Activated naive CD4-positive, alpha-beta T cell treated with anti-CD3 and anti-CD28 coated beads, Interleukin-2, amount 10 ng/mL, durations not matched to agents 7 days and 5 days (primary cell): Measurements from ENCODE around the gene KRTDAP.

Source experiments
- CTCF ChIA-PET: fragments of 350-600 bp; sonication (Branson Sonifier 250); formaldehyde crosslinking; loops from one replicate; lab custom pipeline; 2021; ENCODE audit warnings: antibody characterized with exemption; lab: Charles Lee
- DNase-seq: peaks from one replicate; pipeline ENCODE4 v3.0.0-alpha.2; 2020
- H3K27ac Mint-ChIP-seq: one replicate; pipeline ENCODE4 v1.8.0; 2021; ENCODE audit warnings: mild to moderate bottlenecking, moderate library complexity, mixed read lengths
- H3K27me3 Mint-ChIP-seq: one replicate; pipeline ENCODE4 v1.8.0; 2021; ENCODE audit warnings: mild to moderate bottlenecking, mixed read lengths
- H3K36me3 Mint-ChIP-seq: one replicate; pipeline ENCODE4 v1.8.0; 2021; ENCODE audit warnings: mixed read lengths
- H3K4me1 Mint-ChIP-seq: one replicate; pipeline ENCODE4 v1.8.0; 2021; ENCODE audit warnings: mixed read lengths
- H3K4me3 Mint-ChIP-seq: one replicate; pipeline ENCODE4 v1.8.0; 2021; ENCODE audit warnings: mild to moderate bottlenecking, moderate library complexity, mixed read lengths
- H3K9me3 Mint-ChIP-seq: one replicate; pipeline ENCODE4 v1.8.0; 2021; ENCODE audit warnings: mixed read lengths

KRTDAP gene

GRCh38 chr19:35490364-35490763 is at the start of gene KRTDAP:
KRTDAP (minus strand) TSS chr19:35490464; CDS start chr19:35490442, 22 bp downstream.
- peaks cover 73% of the 10 kb centered on the region for H3K27me3 Mint-ChIP-seq
- CTCF ChIA-PET: interaction anchor here (1.1 kb wide), 1 partner anchor 137 kb away, joined by 4 read pairs; no protein-coding TSS in a partner anchor
- H3K27ac Mint-ChIP-seq: no peak within 1 kb of the TSS

GRCh38 chr19:35539850-35540249 is 49.6 kb upstream of the KRTDAP start:
- H3K9me3 Mint-ChIP-seq: no peaks in the 10 kb centered on the region
- no peak overlapping the region for H3K4me3 Mint-ChIP-seq

More at GRCh38 chr19:35490364-35490763, at the start of gene KRTDAP:
- no peaks in the 10 kb centered on the region for H3K36me3 Mint-ChIP-seq
- DNase-seq: no peak
- H3K4me3 Mint-ChIP-seq: no peak within 1 kb of the TSS
- peaks cover 5% of the 10 kb centered on the region for H3K4me1 Mint-ChIP-seq
- H3K9me3 Mint-ChIP-seq: no peaks in the 10 kb centered on the region

GRCh38 chr19:35539314-35539713 is 49.0 kb upstream of the KRTDAP start:
- Mint-ChIP-seq H3K36me3 (no peaks in the 10 kb centered on the region), H3K27me3 (peaks cover 19% of the 10 kb centered on the region), H3K27ac (no peak overlapping the region), H3K9me3 (no peaks in the 10 kb centered on the region), H3K4me1 (peaks cover 9% of the 10 kb centered on the region), H3K4me3 (no peak overlapping the region)
- DNase-seq: no peak
- CTCF ChIA-PET: interaction anchor here (0.8 kb wide), 1 partner anchor 9 kb away, joined by 3 read pairs; no protein-coding TSS in a partner anchor

More at GRCh38 chr19:35539850-35540249, 49.6 kb upstream of the KRTDAP start:
- peaks cover 13% of the 10 kb centered on the region for H3K4me1 Mint-ChIP-seq
- H3K27me3 Mint-ChIP-seq: peaks cover 14% of the 10 kb centered on the region
- CTCF ChIA-PET: interaction anchor here (0.8 kb wide), 1 partner anchor 9 kb away, joined by 3 read pairs; no protein-coding TSS in a partner anchor
- no peak overlapping the region for H3K27ac Mint-ChIP-seq
- no peaks in the 10 kb centered on the region for H3K36me3 Mint-ChIP-seq
- DNase-seq: no peak

GRCh38 chr19:35534803-35535480 is 44.7 kb upstream of the KRTDAP start:
- Mint-ChIP-seq H3K4me1 (peaks cover 17% of the 10 kb centered on the region), H3K9me3 (no peaks in the 10 kb centered on the region), H3K27me3 (peaks cover 57% of the 10 kb centered on the region), H3K27ac (no peak overlapping the region), H3K4me3 (no peak overlapping the region), H3K36me3 (no peaks in the 10 kb centered on the region)
- CTCF ChIA-PET: interaction anchor here (0.8 to 0.9 kb wide), 2 partner anchors 9 to 14 kb away, joined by 4 read pairs; no protein-coding TSS in a partner anchor
- DNase-seq: no peak

- H3K27ac Mint-ChIP-seq: no peak overlapping the region
- H3K36me3 Mint-ChIP-seq: no peaks in the 10 kb centered on the region
- H3K27me3 Mint-ChIP-seq: peaks cover 67% of the 10 kb centered on the region
- no peaks in the 10 kb centered on the region for H3K9me3 Mint-ChIP-seq
- H3K4me3 Mint-ChIP-seq: peak overlapping the region; percentile 57
- peaks cover 17% of the 10 kb centered on the region for H3K4me1 Mint-ChIP-seq
- peak; percentile 73 for DNase-seq
- CTCF ChIA-PET: no interaction called here
Measured at GRCh38 chr19:35533822-35534392, 43.6 kb upstream of the KRTDAP start.

- H3K9me3 Mint-ChIP-seq: no peaks in the 10 kb centered on the region
- peaks cover 73% of the 10 kb centered on the region for H3K27me3 Mint-ChIP-seq
- CTCF ChIA-PET: no interaction called here
- no peak for DNase-seq
- peaks cover 17% of the 10 kb centered on the region for H3K4me1 Mint-ChIP-seq
- no peaks in the 10 kb centered on the region for H3K36me3 Mint-ChIP-seq
- peak within 1 kb of the TSS; percentile 57 for H3K4me3 Mint-ChIP-seq
- peak within 1 kb of the TSS; percentile 17 for H3K27ac Mint-ChIP-seq
Measured at GRCh38 chr19:35533201-35533821, 43.0 kb upstream of the KRTDAP start, which contains the start of gene GAPDHS. GAPDHS (plus strand) TSS chr19:35533456; CDS start chr19:35533528, 72 bp downstream.

- peaks cover 81% of the 10 kb centered on the region for H3K27me3 Mint-ChIP-seq
- no peaks in the 10 kb centered on the region for H3K36me3 Mint-ChIP-seq
- H3K4me1 Mint-ChIP-seq: peaks cover 17% of the 10 kb centered on the region
- DNase-seq: no peak
- H3K4me3 Mint-ChIP-seq: no peak overlapping the region
- H3K9me3 Mint-ChIP-seq: no peaks in the 10 kb centered on the region
- CTCF ChIA-PET: interaction anchor here (1.5 to 2.0 kb wide), 2 partner anchors 18 to 21 kb away, joined by 4 to 8 read pairs; no protein-coding TSS in a partner anchor
- no peak overlapping the region for H3K27ac Mint-ChIP-seq
Measured at GRCh38 chr19:35531291-35531690, 41.0 kb upstream of the KRTDAP start.

GRCh38 chr19:35529241-35530218 is 39.3 kb upstream of the KRTDAP start:
- peaks cover 13% of the 10 kb centered on the region for H3K4me1 Mint-ChIP-seq
- H3K9me3 Mint-ChIP-seq: no peaks in the 10 kb centered on the region
- CTCF ChIA-PET: no interaction called here
- H3K27ac Mint-ChIP-seq: no peak overlapping the region
- no peak overlapping the region for H3K4me3 Mint-ChIP-seq
- H3K36me3 Mint-ChIP-seq: no peaks in the 10 kb centered on the region
- DNase-seq: no peak
- H3K27me3 Mint-ChIP-seq: peaks cover 85% of the 10 kb centered on the region

GRCh38 chr19:35528218-35529038 is 38.2 kb upstream of the KRTDAP start, which contains the start of gene SBSN:
SBSN (minus strand) TSS chr19:35528311; CDS start chr19:35528281, 30 bp downstream.
- peaks cover 79% of the 10 kb centered on the region for H3K27me3 Mint-ChIP-seq
- CTCF ChIA-PET: no interaction called here
- no peaks in the 10 kb centered on the region for H3K36me3 Mint-ChIP-seq
- no peaks in the 10 kb centered on the region for H3K9me3 Mint-ChIP-seq
- no peak within 1 kb of the TSS for H3K4me3 Mint-ChIP-seq
- DNase-seq: no peak
- H3K27ac Mint-ChIP-seq: no peak within 1 kb of the TSS
- H3K4me1 Mint-ChIP-seq: peaks cover 5% of the 10 kb centered on the region

GRCh38 chr19:35525873-35526272 is 35.6 kb upstream of the KRTDAP start:
- Mint-ChIP-seq H3K4me1 (no peaks in the 10 kb centered on the region), H3K36me3 (no peaks in the 10 kb centered on the region), H3K27me3 (peaks cover 58% of the 10 kb centered on the region), H3K9me3 (no peaks in the 10 kb centered on the region), H3K4me3 (no peak overlapping the region), H3K27ac (no peak overlapping the region)
- CTCF ChIA-PET: interaction anchor here (1.1 to 2.4 kb wide), 2 partner anchors 15 to 30 kb away, joined by 3 to 8 read pairs; no protein-coding TSS in a partner anchor
- no peak for DNase-seq

GRCh38 chr19:35524181-35524837 is 34.0 kb upstream of the KRTDAP start:
- no peak for DNase-seq
- Mint-ChIP-seq H3K9me3 (no peaks in the 10 kb centered on the region), H3K4me3 (no peak overlapping the region), H3K4me1 (no peaks in the 10 kb centered on the region), H3K27me3 (peaks cover 46% of the 10 kb centered on the region), H3K36me3 (no peaks in the 10 kb centered on the region), H3K27ac (no peak overlapping the region)
- CTCF ChIA-PET: no interaction called here

GRCh38 chr19:35522745-35523327 is 32.6 kb upstream of the KRTDAP start:
- CTCF ChIA-PET: no interaction called here
- DNase-seq: no peak
- H3K4me3 Mint-ChIP-seq: no peak overlapping the region
- no peaks in the 10 kb centered on the region for H3K4me1 Mint-ChIP-seq
- H3K27me3 Mint-ChIP-seq: peaks cover 35% of the 10 kb centered on the region
- H3K36me3 Mint-ChIP-seq: no peaks in the 10 kb centered on the region
- H3K9me3 Mint-ChIP-seq: no peaks in the 10 kb centered on the region
- no peak overlapping the region for H3K27ac Mint-ChIP-seq
